Measurements from ENCODE around the gene DCAF17. TPM values are rescaled to one million over a fixed set of nuclear protein-coding genes. Genes with fewer than 3 reads are reported as not detected.
"Not testable (repeated sequence)": the region's sequence is repeated elsewhere in the genome, so short reads cannot be mapped to it uniquely, and the experiment has no call there.

Gene DCAF17
- total RNA-seq, 1 experiment from 2014 or later: 27.8 TPM

DNA sequence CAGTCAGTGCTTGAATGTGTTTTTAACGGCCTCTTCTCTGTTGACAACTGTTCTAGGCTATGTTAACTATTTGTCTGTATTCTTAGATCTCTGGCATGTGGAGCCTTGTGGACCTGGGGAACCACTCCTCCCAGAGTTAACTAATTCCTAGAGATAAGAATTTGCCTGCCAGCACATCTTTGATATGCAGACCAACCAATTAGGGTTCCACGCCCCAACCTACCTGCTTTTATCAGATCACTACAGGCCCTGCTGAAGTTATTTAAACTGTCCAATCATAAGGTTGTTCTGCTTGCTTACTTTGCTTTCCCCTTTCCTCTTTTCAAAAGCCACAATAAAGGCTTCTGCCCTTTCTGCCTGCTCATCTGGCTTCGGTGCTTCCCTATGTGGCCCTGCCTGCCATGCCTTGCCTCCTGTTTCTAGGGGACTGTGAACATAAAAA is 79.7 kb downstream of the DCAF17 start:
- DNase-seq (ENCODE audit: low spot score): no peak

DNA sequence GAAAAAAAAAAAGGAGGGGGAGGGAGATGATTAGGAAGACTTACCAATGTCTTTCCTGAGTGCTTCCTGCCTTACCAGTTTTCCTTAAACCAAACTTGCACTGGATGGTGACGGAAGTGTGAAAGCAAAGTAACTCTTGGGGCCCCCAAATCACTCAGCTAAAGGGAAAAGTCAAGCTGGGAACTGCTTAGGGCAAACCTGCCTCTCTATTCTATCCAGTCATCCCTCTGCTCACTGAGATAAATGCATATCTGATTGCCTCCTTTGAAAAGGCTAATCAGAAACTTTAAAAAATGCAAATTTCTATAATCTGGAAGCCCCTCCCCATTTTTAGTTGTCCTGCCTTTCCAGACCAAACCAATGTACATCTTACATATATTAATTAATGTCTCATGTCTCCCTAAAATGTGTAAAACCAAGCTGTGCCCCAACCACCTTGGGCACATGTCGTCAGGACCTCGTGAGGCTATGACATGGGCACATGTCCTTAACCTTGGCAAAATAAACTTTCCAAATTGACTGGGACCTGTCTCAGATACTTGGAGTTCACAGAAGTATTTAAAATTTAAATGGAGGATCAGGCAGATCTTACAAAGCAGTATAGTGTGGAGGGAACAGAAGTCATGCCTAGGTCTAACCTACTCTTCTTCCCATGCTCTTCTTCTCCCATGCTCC is 81.0 kb downstream of the DCAF17 start:
- DNase-seq (ENCODE audit: low spot score): no peak

- peak; percentile 74 for DNase-seq (ENCODE audit: low spot score)
Observed at GRCh38 chr2:171515672-171516298, 81.8 kb downstream of the DCAF17 start.

DNA sequence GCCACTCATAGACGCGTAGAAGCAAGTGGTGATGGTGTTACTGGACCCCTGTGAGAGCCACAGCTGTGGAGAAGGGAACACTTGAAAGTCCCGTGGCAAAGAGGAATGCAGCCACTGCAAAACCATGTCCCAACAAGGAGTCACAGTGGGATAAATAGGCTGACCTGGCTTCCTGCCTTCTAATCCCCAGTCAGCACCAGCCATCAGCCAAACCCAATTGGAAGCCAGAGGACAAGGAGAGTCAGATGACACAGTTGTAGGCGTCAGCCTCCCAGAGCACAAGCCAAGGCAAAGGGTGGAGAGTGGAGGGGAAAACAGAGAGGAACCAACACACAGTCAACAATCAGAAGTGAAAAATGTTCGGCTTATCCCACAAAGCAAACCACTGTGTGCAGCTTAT is 82.8 kb downstream of the DCAF17 start:
- DNase-seq (ENCODE audit: low spot score): no peak

GRCh38 chr2:171520471-171520870 is 86.4 kb downstream of the DCAF17 start:
- no peak for DNase-seq (ENCODE audit: low spot score)

DNA sequence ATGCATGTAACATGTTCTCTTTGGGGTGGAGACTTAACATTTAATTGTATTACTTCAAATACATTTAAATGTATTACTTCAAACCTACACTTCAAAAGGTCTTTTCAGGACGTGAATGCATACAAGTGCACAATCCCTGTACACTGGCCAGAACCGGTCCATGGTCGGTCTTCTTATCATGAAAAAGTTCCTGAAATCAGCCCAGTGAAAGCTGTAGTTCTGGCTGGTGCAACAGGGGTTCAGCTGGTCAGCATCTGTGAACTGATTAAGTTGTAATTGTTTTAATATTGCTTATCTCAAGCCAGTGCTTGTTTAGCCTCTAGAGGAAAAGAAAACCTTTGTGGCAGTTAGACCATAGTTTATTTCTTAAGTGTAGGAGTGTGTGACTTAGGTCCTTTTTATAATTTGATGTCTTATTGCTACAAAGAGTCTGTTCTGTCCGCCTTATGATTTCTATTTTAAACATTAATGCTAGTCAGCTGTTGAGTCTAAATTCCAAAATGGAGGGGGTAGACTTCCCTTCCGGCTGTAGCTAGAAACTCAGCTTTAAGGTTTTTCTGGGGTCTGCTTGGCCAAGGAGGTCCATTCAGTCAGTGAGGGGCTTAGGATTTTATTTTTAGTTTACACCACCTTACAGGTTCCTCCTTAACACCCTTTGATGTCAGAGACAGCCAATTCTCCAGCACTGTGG is 87.5 kb downstream of the DCAF17 start:
- DNase-seq (ENCODE audit: low spot score): no peak

DNA sequence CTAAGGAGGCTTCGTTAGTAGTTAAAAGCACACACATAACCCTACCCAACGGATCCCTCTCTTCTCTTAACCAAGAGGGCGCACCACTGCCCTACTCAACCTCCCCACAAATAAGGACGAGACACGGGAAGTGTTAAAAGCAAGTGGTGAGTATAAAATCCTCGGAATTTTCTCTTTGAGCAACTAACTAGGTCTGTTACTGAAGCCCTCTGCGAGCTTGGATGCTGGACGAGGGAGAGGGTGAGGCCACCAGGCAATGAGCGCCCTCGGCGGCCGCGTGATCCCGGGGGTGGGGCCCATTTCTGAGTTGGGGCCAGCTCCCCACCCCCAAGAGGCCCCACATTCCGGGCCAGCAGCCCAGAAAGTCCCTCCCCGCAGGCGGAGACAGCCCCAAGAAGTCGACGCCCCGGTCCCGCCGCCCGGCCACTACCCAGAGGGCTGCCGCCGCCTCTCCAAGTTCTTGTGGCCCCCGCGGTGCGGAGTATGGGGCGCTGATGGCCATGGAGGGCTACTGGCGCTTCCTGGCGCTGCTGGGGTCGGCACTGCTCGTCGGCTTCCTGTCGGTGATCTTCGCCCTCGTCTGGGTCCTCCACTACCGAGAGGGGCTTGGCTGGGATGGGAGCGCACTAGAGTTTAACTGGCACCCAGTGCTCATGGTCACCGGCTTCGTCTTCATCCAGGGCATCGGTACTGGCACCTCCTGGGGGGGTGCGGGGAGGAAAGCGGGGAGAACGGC is 88.2 kb downstream of the DCAF17 start, which contains the start of gene CYBRD1:
CYBRD1 (plus strand) TSS at position 423 of the 736 bp plus-strand sequence; CDS start at position 495, 72 bp downstream.
- peak; percentile 79 for DNase-seq (ENCODE audit: low spot score)

- DNase-seq (ENCODE audit: low spot score): no peak
Observed at GRCh38 chr2:171522788-171523087, 88.7 kb downstream of the DCAF17 start.

- DNase-seq (ENCODE audit: low spot score): peak; percentile 70
Observed at GRCh38 chr2:171523088-171524017, 89.3 kb downstream of the DCAF17 start.

DNA sequence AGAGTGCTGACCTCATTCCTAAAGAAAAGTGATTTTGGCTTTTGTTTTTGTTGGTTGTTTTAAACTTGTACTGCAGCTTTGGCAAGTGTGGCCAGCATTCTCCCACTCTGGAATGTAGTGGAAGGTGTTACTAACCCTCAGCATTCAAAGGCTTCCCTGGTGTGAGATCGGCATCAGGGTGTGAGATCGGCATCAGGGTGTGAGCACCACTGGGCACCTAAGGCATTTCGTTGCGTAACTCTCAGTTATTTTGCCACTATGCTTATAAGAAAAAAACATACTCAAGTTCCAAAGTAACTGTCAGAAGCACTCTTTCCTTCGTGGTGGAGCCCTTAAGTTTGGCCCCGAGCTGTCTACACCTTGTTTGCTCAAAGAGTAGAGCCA is 90.0 kb downstream of the DCAF17 start:
- DNase-seq (ENCODE audit: low spot score): peak; percentile 31

DNA sequence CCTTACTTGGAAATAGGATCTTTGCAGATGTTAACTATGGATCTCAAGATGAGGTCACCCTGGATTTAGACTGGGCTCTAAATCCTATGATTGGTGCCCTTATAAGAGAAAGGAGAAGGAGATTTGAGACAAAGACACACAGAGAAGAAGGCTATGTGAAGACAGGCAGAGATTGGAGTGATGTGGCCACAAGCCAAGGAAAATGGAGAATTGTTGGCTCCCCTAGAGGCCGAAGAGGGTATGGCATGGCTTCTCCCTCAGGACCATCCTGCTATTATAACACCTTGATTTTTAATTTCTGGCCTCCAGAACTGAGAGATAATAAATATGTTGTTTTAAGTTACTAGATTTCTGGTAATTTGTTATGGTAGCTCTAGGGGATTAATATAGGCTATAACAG is 95.9 kb downstream of the DCAF17 start:
- peak; percentile 40 for DNase-seq (ENCODE audit: low spot score)

DNA sequence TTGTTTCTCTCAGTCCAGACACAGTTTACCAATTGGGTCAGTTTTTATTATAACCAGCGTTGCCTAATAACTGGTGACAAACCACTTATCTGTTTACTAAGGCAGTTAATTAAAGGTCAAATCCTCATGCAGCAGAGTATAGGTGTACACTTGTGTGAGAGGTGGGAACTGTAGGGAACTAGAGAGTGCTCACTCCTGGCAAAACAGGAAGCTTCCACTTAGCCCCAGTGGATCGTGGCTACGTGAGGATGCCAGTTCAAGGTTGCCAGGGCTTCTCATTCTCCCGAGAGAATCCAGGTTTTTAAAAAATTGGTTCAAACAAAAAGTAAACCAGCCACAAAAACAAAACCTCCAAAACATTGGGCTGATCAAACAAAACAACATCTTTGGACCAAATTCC is 96.4 kb downstream of the DCAF17 start:
- no peak for DNase-seq (ENCODE audit: low spot score)

- DNase-seq (ENCODE audit: low spot score): not testable (repeated sequence)
Observed at GRCh38 chr2:171530859-171531258, 96.8 kb downstream of the DCAF17 start.

DNA sequence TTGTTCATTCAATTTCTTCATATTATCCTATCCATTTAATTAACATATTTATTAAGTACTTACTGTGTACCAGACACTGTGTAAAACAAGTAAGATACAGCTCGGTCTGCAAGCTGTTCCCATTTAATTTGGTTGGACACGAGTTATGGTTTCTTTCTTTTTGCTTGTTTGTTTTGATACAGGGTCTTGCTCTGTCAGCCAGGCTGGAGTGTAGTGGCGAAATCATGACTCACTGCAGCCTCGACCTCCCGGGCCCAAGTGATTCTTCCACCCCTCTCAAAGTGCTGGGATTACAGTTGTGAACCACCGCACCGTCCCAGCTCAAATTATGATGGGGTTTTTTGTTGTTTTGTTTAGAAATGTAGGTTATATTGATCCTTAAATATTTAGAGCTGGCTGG is 97.3 kb downstream of the DCAF17 start:
- DNase-seq (ENCODE audit: low spot score): peak; percentile 51

DNA sequence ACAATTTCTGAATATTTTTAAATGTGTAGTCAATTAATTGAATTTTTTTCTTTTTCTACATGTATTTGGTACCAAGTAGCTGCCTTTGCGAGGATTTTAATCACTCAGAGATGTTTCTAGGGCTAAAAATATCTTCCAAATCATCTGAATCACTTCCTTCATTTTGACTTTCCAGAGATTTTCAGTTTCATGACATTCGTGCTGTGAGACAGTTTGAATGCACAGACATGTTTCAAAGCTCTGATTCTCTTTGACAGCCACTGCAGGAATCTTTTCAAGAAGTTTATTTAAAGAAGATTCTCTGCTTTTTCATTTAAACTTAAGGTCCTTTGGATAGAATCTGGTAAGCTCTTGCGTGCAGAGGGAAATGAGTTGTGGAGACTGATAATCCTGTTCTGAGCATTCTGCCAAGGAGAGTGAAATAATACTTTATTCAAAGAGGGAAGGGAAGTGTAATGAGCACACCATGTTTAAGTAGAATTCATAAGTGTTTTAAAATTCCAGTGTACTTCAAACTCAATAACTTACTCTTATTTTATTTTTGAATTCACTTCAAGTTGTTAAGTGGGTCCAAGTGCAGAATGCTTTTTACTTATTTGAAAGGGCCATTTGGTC is 97.9 kb downstream of the DCAF17 start:
- no peak for DNase-seq (ENCODE audit: low spot score)

GRCh38 chr2:171533331-171533730 is 99.3 kb downstream of the DCAF17 start:
- no peak for DNase-seq (ENCODE audit: low spot score)

Other genes with a start within 250 kb of the DCAF17 start
- 52.6 and 79.1 TPM in 2 replicates for gene METTL8, start 236 bp upstream of the DCAF17 start, total RNA-seq (2014; rRNA removed; shearing (Covaris generic))
- gene CYBRD1, start 88.2 kb downstream of the DCAF17 start, total RNA-seq (2014; rRNA removed; shearing (Covaris generic)): 159 and 186 TPM in 2 replicates